Measurements from ENCODE around the gene UCN2. TPM values are rescaled to one million over a fixed set of nuclear protein-coding genes. Genes with fewer than 3 reads are reported as not detected.

Gene UCN2
- total and polyA plus RNA-seq, 2 experiments from 2014 or later, result 0.30 to 1.5 TPM

DNA sequence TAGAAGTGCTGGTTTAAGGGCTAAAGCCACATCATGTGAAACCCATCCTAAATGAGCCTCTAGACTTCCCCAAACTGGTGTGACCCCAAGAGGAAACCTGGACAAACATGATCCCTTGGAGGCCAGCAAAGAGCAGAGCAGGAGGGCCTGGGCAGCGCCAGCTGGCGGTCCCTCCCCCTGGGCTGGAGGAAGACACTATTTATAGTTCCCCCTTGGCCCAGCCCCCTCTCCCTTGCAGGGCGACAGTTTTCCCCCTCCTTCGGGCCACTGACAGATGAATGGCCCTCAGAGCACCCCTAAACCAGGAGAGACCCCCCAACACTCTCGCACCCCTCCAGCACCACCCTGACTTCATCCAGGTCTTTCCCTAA, 2.9 kb downstream of the UCN2 start:
- Histone ChIP-seq H3K4me3 (no peak overlapping the region), H3K4me1 (ENCODE audit: insufficient read depth) (peaks cover 11% of the 10 kb centered on the region), H3K27me3 (no peaks in the 10 kb centered on the region), H3K9me2 (replicated peaks; ENCODE audit: insufficient read depth) (no peaks in the 10 kb centered on the region), H3K79me2 (peaks cover 6% of the 10 kb centered on the region), H3K9me3 (ENCODE audit: low read depth) (no peaks in the 10 kb centered on the region), H4K20me1 (ENCODE audit: insufficient read depth, poor library complexity, severe bottlenecking) (no peaks in the 10 kb centered on the region), H3K27ac (no peak overlapping the region), H3K4me2 (peak overlapping the region; percentile 61), H2AFZ (no peak overlapping the region), H3K36me3 (replicated peaks; ENCODE audit: insufficient read depth, low read depth) (no peaks in the 10 kb centered on the region)
- TF ChIP-seq EZH2 (IDR thresholded peaks at IDR 0.05; ENCODE audit: borderline replicate concordance), result no peak
- no peak for TF ChIP-seq EZH2phosphoT487 (IDR thresholded peaks at IDR 0.05; ENCODE audit: low read depth, severe bottlenecking, unreplicated experiment)
- TF ChIP-seq, protein P1, sequence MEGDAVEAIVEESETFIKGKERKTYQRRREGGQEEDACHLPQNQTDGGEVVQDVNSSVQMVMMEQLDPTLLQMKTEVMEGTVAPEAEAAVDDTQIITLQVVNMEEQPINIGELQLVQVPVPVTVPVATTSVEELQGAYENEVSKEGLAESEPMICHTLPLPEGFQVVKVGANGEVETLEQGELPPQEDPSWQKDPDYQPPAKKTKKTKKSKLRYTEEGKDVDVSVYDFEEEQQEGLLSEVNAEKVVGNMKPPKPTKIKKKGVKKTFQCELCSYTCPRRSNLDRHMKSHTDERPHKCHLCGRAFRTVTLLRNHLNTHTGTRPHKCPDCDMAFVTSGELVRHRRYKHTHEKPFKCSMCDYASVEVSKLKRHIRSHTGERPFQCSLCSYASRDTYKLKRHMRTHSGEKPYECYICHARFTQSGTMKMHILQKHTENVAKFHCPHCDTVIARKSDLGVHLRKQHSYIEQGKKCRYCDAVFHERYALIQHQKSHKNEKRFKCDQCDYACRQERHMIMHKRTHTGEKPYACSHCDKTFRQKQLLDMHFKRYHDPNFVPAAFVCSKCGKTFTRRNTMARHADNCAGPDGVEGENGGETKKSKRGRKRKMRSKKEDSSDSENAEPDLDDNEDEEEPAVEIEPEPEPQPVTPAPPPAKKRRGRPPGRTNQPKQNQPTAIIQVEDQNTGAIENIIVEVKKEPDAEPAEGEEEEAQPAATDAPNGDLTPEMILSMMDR (IDR thresholded peaks at IDR 0.05; ENCODE audit: poor library complexity), result no peak
- 54% methylated on average over 3 of the region's 5 CpGs for WGBS (ENCODE audit: low lambda C conversion rate, missing lambda C conversion rate)
- DNase-seq (ENCODE audit: low spot score), result no peak

DNA sequence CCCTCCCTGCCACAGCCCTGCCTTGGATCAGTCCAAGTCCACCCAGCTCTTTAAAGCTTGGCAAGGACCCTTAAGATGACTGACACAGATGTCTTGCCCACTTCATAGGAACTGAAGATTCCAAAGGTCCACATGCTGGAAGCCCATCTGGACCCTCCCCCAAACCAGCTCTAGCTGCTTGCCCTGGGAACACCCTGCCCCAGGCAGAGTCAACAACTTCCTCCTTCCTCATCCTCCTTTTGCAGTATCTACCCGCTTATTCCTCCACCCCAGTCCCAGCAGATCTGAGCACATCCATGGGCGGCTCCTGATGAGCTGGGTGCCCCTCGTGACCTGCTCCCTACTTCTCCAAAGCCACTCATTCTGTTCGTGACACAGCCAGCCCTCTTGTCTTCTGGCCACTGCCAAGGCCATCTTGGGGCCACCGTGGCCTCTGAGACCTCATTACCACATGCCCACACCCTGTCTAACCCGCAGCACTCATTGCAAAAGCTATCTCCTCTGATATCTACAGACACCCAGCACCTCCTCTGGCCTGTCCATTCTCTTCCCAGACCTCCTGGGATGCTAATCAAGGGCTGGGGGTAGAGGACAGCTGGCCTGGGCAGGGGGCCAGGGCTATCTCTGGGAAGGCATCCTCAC, 5.0 kb downstream of the UCN2 start:
- Histone ChIP-seq H3K4me3 (no peak overlapping the region), H2AFZ (no peak overlapping the region), H3K27me3 (no peaks in the 10 kb centered on the region), H3K4me1 (ENCODE audit: insufficient read depth) (peaks cover 18% of the 10 kb centered on the region), H3K9me2 (replicated peaks; ENCODE audit: insufficient read depth) (no peaks in the 10 kb centered on the region), H3K9me3 (ENCODE audit: low read depth) (no peaks in the 10 kb centered on the region), H3K79me2 (peaks cover 13% of the 10 kb centered on the region), H3K4me2 (no peak overlapping the region), H4K20me1 (ENCODE audit: insufficient read depth, poor library complexity, severe bottlenecking) (no peaks in the 10 kb centered on the region), H3K27ac (no peak overlapping the region), H3K36me3 (replicated peaks; ENCODE audit: insufficient read depth, low read depth) (no peaks in the 10 kb centered on the region)
- no peak for DNase-seq (ENCODE audit: low spot score)
- WGBS (ENCODE audit: low lambda C conversion rate, missing lambda C conversion rate), result 76% methylated on average over 6 of the region's 6 CpGs
- no peak for TF ChIP-seq EZH2phosphoT487 (IDR thresholded peaks at IDR 0.05; ENCODE audit: low read depth, severe bottlenecking, unreplicated experiment)
- TF ChIP-seq EZH2 (IDR thresholded peaks at IDR 0.05; ENCODE audit: borderline replicate concordance), result no peak
- TF ChIP-seq, protein P1 (IDR thresholded peaks at IDR 0.05; ENCODE audit: poor library complexity), result peak; percentile 2

DNA sequence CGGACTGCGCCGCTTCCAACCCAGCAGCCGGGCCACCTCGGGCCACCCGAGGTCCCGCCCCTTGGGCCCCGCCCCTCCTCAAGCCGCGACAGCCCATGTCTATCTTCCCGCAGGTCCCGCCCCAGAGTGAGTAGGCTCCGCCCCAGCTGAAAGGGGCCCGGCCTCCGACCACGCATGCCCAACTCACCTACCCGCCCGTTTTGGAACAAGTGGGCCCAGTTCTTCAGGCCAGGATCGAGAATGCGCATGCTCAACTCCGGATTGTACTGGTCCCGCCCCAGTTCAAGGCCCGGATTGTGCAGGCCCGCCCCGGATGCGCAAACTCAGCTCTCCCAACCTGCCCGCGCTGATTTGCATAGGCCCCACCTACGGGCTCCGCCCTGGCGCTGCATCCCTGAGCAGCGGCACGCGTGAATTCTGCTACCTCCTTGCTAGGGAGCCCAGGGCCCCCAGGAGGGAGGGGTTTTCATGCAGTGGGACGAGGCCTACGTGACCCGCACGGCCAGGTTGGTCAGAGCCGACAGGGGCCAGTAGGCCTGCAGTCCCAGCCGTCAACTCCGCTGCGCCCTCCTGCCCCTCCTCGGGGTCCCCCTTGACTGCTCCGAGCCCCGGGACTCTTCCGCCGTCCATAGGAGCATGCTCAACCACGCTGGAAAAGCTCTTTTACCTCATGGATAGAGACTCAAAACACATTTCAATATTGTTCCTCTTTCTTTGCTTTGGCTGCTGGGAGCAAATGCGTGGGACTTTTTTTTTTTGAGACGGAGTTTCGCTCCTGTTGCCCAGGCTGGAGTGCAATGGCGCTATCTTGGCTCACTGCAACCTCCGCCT, 6.6 kb downstream of the UCN2 start, which contains the start of gene PFKFB4:
PFKFB4 (minus strand) TSS at position 8 of the 831 bp plus-strand sequence. CDS start 26 bp downstream, outside the sequence.
- Histone ChIP-seq H3K9me2 (replicated peaks; ENCODE audit: insufficient read depth) (no peaks in the 10 kb centered on the region), H3K27me3 (no peaks in the 10 kb centered on the region), H3K4me1 (ENCODE audit: insufficient read depth) (peaks cover 22% of the 10 kb centered on the region), H3K9me3 (ENCODE audit: low read depth) (no peaks in the 10 kb centered on the region), H3K4me3 (peak within 1 kb of the TSS; percentile 43), H3K79me2 (peaks cover 13% of the 10 kb centered on the region), H2AFZ (peak within 1 kb of the TSS; percentile 64), H4K20me1 (ENCODE audit: insufficient read depth, poor library complexity, severe bottlenecking) (no peaks in the 10 kb centered on the region), H3K36me3 (replicated peaks; ENCODE audit: insufficient read depth, low read depth) (no peaks in the 10 kb centered on the region), H3K27ac (peak within 1 kb of the TSS; percentile 30), H3K4me2 (peak within 1 kb of the TSS; percentile 82)
- peak; percentile 100 for DNase-seq (ENCODE audit: low spot score)
- under 1% methylated on average over 40 of the region's 53 CpGs for WGBS (ENCODE audit: low lambda C conversion rate, missing lambda C conversion rate)
- no peak for TF ChIP-seq EZH2phosphoT487 (IDR thresholded peaks at IDR 0.05; ENCODE audit: low read depth, severe bottlenecking, unreplicated experiment)
- TF ChIP-seq, protein P1 (IDR thresholded peaks at IDR 0.05; ENCODE audit: poor library complexity), result no peak
- no peak for TF ChIP-seq EZH2 (IDR thresholded peaks at IDR 0.05; ENCODE audit: borderline replicate concordance)

Data from hepatocyte (in vitro differentiated cells).